Sigmoid colon (tissue), 7 donors: Measurements from ENCODE around the gene UTP25. TPM values are rescaled to one million over a fixed set of nuclear protein-coding genes. Genes with fewer than 3 reads are reported as not detected.

Source experiments
- DNase-seq: peaks from one replicate; pipeline ENCODE4 v3.0.0-alpha.2; 2019
- H3K27ac ChIP-seq, 4 donors: fragments of 200-600 bp; sonication (generic); one replicate each; pipeline ENCODE4 v1.5.1; 2016 to 2019; ENCODE audit warnings: mild to moderate bottlenecking in 1 of 4
- H3K27me3 ChIP-seq, 3 donors: fragments of 200-600 bp; sonication (generic); one replicate each; pipeline ENCODE4 v1.5.1; 2019; ENCODE audit warnings: mild to moderate bottlenecking in 1 of 3
- H3K36me3 ChIP-seq, 4 donors: fragments of 200-600 bp; sonication (generic); one replicate each; pipeline ENCODE4 v1.5.1; 2016 to 2019
- H3K4me1 ChIP-seq, 4 donors: fragments of 200-600 bp; sonication (generic); one replicate each; pipeline ENCODE4 v1.5.1; 2017 to 2019
- H3K4me3 ChIP-seq, 4 donors: fragments of 200-600 bp; sonication (generic); one replicate each; pipeline ENCODE4 v1.5.1; 2017 to 2019; ENCODE audit warnings: mild to moderate bottlenecking in 2 of 4, moderate library complexity in 1 of 4
- H3K9me3 ChIP-seq, 4 donors: fragments of 200-600 bp in 3 of 4; sonication (generic) in 3 of 4; one replicate each; pipeline versions ENCODE4 v1.5.1 to v1.6.1; 2013 to 2019
- CTCF ChIP-seq, 4 experiments: fragments of 450-650 bp in 3 of 4; fragments of 200-600 bp in 1 of 4; IDR thresholded peaks; one replicate each; pipeline ENCODE4 v1.5.1; 2016 to 2019; ENCODE audit warnings: antibody characterized with exemption in 4 of 4, mild to moderate bottlenecking in 3 of 4, moderate library complexity in 2 of 4
- EP300 ChIP-seq, 4 donors: sonication (generic); formaldehyde crosslinking; IDR thresholded peaks; one replicate each; pipeline ENCODE4 v1.6.1; 2017; ENCODE audit warnings: antibody characterized with exemption in 4 of 4
- POLR2A ChIP-seq, 2 donors: fragments of 450-650 bp; IDR thresholded peaks; one replicate each; pipeline ENCODE4 v1.6.1; 2016; ENCODE audit warnings: antibody characterized with exemption in 2 of 2, mild to moderate bottlenecking in 2 of 2, moderate library complexity in 2 of 2
- POLR2AphosphoS5 ChIP-seq, 4 donors: sonication (generic); formaldehyde crosslinking; IDR thresholded peaks; one replicate each; pipeline ENCODE4 v1.6.1; 2017; ENCODE audit warnings: antibody characterized with exemption in 4 of 4
- WGBS, 2 donors: extraction: QIAGEN DNeasy Blood & Tissue Kit; methylation state at CpG; one replicate each; pipeline ENCODE4 v1.1.7; 2013; 5-methylcytosine and 5-hydroxymethylcytosine counted together
- intact Hi-C: fragments of 100-400 bp; cut with DNase I; formaldehyde crosslinking; loops from one replicate; pipeline ENCODE4 v1.15.1; 2023
- polyA plus RNA-seq, 3 donors: library from polyadenylated mRNA; stranded (reverse); fragments of 200-250 nt; gene quantifications; one replicate each; pipeline ENCODE4 v1.2.3, GENCODE V29; 2013
- total RNA-seq, 4 donors: library from RNA; depleted of rRNA; stranded (reverse); fragments of >200 nt; gene quantifications; one replicate each; pipeline ENCODE4 v1.1.0, GENCODE V29; 2016
- donor health status: healthy with polysubstance abuse.
- donor health status: Bipolar disorder and iron deficiency.
- donor health status: healthy.

UTP25 gene
- total and polyA plus RNA-seq, 7 donors = 1.2 to 8.6 (median 5.7) TPM

- H3K4me1 ChIP-seq = no peaks in the 10 kb centered on the region
- no peak overlapping the region for H3K27ac ChIP-seq
- no peaks in the 10 kb centered on the region for H3K36me3 ChIP-seq
- peaks cover 0 to 6% (median 0%) of the 10 kb centered on the region in 3 donors for H3K27me3 ChIP-seq
- intact Hi-C loops = loop anchor here (5.0 kb wide), 1 partner anchor 450 kb away; no protein-coding TSS in a partner anchor
- peaks cover 0 to 2% (median 0%) of the 10 kb centered on the region in 4 donors for H3K9me3 ChIP-seq
- TF ChIP-seq POLR2A (IDR thresholded peaks at IDR 0.05) = no peak
- TF ChIP-seq CTCF (IDR thresholded peaks at IDR 0.05) = no peak
- no peak for TF ChIP-seq POLR2AphosphoS5 (IDR thresholded peaks at IDR 0.05)
- TF ChIP-seq EP300 (IDR thresholded peaks at IDR 0.05) = no peak
- DNase-seq = no peak
- 71 to 78% methylated on average over 16 of the region's 16 CpGs for WGBS, 2 donors
- H3K4me3 ChIP-seq = no peak overlapping the region
These were observed 34.9 kb downstream of the UTP25 start for GRCh38 chr1:209862391-209863356.

GRCh38 chr1:209863766-209864485 is 36.2 kb downstream of the UTP25 start:
- TF ChIP-seq CTCF (IDR thresholded peaks at IDR 0.05) = no peak
- no peak for TF ChIP-seq EP300 (IDR thresholded peaks at IDR 0.05)
- TF ChIP-seq POLR2A (IDR thresholded peaks at IDR 0.05) = no peak
- no peak for DNase-seq
- peaks cover 0 to 2% (median 0%) of the 10 kb centered on the region in 4 donors for H3K9me3 ChIP-seq
- intact Hi-C loops = loop anchor here (5.0 kb wide), 1 partner anchor 448 kb away; no protein-coding TSS in a partner anchor
- H3K4me3 ChIP-seq = no peak overlapping the region
- H3K4me1 ChIP-seq = no peaks in the 10 kb centered on the region
- 55 to 65% methylated on average over 4 of the region's 4 CpGs for WGBS, 2 donors
- H3K36me3 ChIP-seq = no peaks in the 10 kb centered on the region
- peaks cover 0 to 6% (median 0%) of the 10 kb centered on the region in 3 donors for H3K27me3 ChIP-seq
- H3K27ac ChIP-seq = no peak overlapping the region

GRCh38 chr1:209866201-209866600 is 38.4 kb downstream of the UTP25 start:
- Histone ChIP-seq H3K27ac (no peak overlapping the region), H3K4me1 (no peaks in the 10 kb centered on the region), H3K4me3 (no peak overlapping the region), H3K27me3 (peaks cover 0 to 6% (median 0%) of the 10 kb centered on the region in 3 donors), H3K36me3 (no peaks in the 10 kb centered on the region), H3K9me3 (peaks cover 0 to 2% (median 0%) of the 10 kb centered on the region in 4 donors)
- intact Hi-C loops = no loop called here
- DNase-seq = no peak
- TF ChIP-seq CTCF (IDR thresholded peaks at IDR 0.05) (no peak), POLR2AphosphoS5 (IDR thresholded peaks at IDR 0.05) (no peak), POLR2A (IDR thresholded peaks at IDR 0.05) (no peak), EP300 (IDR thresholded peaks at IDR 0.05) (no peak)
- WGBS, 2 donors = 54 to 69% methylated on average over 1 of the region's 1 CpG

GRCh38 chr1:209869291-209870149 is 41.7 kb downstream of the UTP25 start:
- WGBS, 2 donors = 33 to 56% methylated on average over 2 of the region's 2 CpGs

More at GRCh38 chr1:209869291-209870149, 41.7 kb downstream of the UTP25 start:
- no peak overlapping the region for H3K27ac ChIP-seq
- TF ChIP-seq EP300 (IDR thresholded peaks at IDR 0.05) (no peak), POLR2AphosphoS5 (IDR thresholded peaks at IDR 0.05) (no peak), CTCF (IDR thresholded peaks at IDR 0.05) (no peak), POLR2A (IDR thresholded peaks at IDR 0.05) (no peak)
- H3K4me3 ChIP-seq = no peak overlapping the region
- H3K9me3 ChIP-seq = peaks cover 0 to 2% (median 0%) of the 10 kb centered on the region in 4 donors
- H3K4me1 ChIP-seq = no peaks in the 10 kb centered on the region
- intact Hi-C loops = no loop called here
- no peak for DNase-seq
- no peaks in the 10 kb centered on the region for H3K36me3 ChIP-seq
- H3K27me3 ChIP-seq = no peaks in the 10 kb centered on the region
